ENCODE data around the gene COPRS. TPM values are rescaled to one million over a fixed set of nuclear protein-coding genes. Genes with fewer than 3 reads are reported as not detected.
"Not testable (repeated sequence)": the region's sequence is repeated elsewhere in the genome, so short reads cannot be mapped to it uniquely, and the experiment has no call there.

The COPRS gene
- total and polyA plus RNA-seq, 4 donors = 56.9 to 122 (median 85.1) TPM

- intact Hi-C loops (cut with DNase I) = loop anchor here in 1 of 2 donors (5.0 kb wide), 1 partner anchor 48 kb away; no protein-coding TSS in a partner anchor
- no peaks in the 10 kb centered on the region for H3K9me3 ChIP-seq (ENCODE audit: control insufficient read depth, low read length)
- no peaks in the 10 kb centered on the region for H3K27me3 ChIP-seq (ENCODE audit: control insufficient read depth in 1 of 2, insufficient read depth in 2 of 2, low read length in 1 of 2)
- peaks cover 0 to 3% of the 10 kb centered on the region in 2 donors for H3K4me1 ChIP-seq (ENCODE audit: control insufficient read depth in 1 of 2, insufficient read depth in 2 of 2, low read length in 2 of 2)
- H3K4me3 ChIP-seq (ENCODE audit: low read length in 2 of 2) = no peak overlapping the region
- no peak overlapping the region for H3K27ac ChIP-seq (ENCODE audit: low read depth in 1 of 2, low read length in 2 of 2)
- 83% methylated on average over 7 of the region's 7 CpGs for WGBS, 2 donors
- no peak for DNase-seq
- ATAC-seq (ENCODE audit: low FRiP score) = no peak
- no peaks in the 10 kb centered on the region for H3K36me3 ChIP-seq (ENCODE audit: control insufficient read depth in 1 of 2, insufficient read depth in 2 of 2, low read length in 1 of 2)
These were observed 34.2 kb downstream of the COPRS start for GRCh38 chr17:31824766-31825360.

- Histone ChIP-seq H3K4me3 (ENCODE audit: low read length in 2 of 2) (no peak overlapping the region), H3K27me3 (ENCODE audit: control insufficient read depth in 1 of 2, insufficient read depth in 2 of 2, low read length in 1 of 2) (no peaks in the 10 kb centered on the region), H3K4me1 (ENCODE audit: control insufficient read depth in 1 of 2, insufficient read depth in 2 of 2, low read length in 2 of 2) (peaks cover 0 to 3% of the 10 kb centered on the region in 2 donors), H3K9me3 (ENCODE audit: control insufficient read depth, low read length) (no peaks in the 10 kb centered on the region), H3K36me3 (ENCODE audit: control insufficient read depth in 1 of 2, insufficient read depth in 2 of 2, low read length in 1 of 2) (no peaks in the 10 kb centered on the region), H3K27ac (ENCODE audit: low read depth in 1 of 2, low read length in 2 of 2) (no peak overlapping the region)
- intact Hi-C loops (cut with DNase I) = loop anchor here in 1 of 2 donors (5.0 kb wide), 1 partner anchor 46 kb away; no protein-coding TSS in a partner anchor
- no peak for ATAC-seq (ENCODE audit: low FRiP score)
- DNase-seq = no peak
- WGBS, 2 donors = 63 to 79% methylated on average over 3 of the region's 3 CpGs
These were observed 36.0 kb downstream of the COPRS start for GRCh38 chr17:31823014-31823413.

DNA sequence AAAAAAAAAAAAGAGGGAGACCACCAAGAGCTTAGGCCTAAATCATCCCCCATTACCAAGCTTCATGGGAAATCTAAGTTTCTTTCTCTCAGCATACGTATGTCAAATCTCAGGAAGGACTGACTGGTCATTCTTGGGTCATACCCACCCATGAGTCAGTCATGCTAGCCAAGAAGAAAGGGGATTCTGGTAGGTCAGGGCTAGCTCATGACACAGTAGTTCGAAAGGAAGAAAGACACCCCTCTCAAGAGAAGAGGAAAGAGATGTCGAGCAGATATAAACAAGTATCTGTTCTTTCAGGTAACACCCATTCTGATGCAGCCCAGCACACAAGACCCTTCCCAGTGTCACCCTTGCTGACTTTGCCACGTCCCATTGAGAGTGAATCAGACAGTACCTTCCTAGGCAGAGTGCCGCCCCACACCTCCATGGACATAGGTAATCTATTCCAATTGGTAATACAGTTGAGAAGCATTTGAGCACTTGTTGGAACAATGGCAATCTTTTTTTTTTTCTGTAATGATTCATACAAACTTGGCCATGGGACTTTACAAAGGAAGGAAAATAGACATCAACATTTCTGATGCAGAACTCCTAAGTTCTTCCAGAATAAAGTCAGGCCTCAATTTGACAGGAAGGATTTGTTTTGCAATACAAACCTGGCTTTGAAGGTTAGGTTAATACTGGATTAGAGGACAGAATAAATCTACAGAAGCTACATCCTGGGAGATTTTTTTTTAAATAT lies 38.2 kb downstream of the COPRS start:
- ATAC-seq (ENCODE audit: low FRiP score) = no peak
- Histone ChIP-seq H3K27ac (ENCODE audit: low read depth in 1 of 2, low read length in 2 of 2) (no peak overlapping the region), H3K9me3 (ENCODE audit: control insufficient read depth, low read length) (no peaks in the 10 kb centered on the region), H3K4me3 (ENCODE audit: low read length in 2 of 2) (no peak overlapping the region), H3K36me3 (ENCODE audit: control insufficient read depth in 1 of 2, insufficient read depth in 2 of 2, low read length in 1 of 2) (no peaks in the 10 kb centered on the region), H3K4me1 (ENCODE audit: control insufficient read depth in 1 of 2, insufficient read depth in 2 of 2, low read length in 2 of 2) (peaks cover 0 to 3% of the 10 kb centered on the region in 2 donors), H3K27me3 (ENCODE audit: control insufficient read depth in 1 of 2, insufficient read depth in 2 of 2, low read length in 1 of 2) (no peaks in the 10 kb centered on the region)
- intact Hi-C loops (cut with DNase I) = loop anchor here in 1 of 2 donors (5.0 kb wide), 1 partner anchor 44 kb away; no protein-coding TSS in a partner anchor
- no peak for DNase-seq
- 95% methylated on average over 5 of the region's 5 CpGs for WGBS, 2 donors

DNA sequence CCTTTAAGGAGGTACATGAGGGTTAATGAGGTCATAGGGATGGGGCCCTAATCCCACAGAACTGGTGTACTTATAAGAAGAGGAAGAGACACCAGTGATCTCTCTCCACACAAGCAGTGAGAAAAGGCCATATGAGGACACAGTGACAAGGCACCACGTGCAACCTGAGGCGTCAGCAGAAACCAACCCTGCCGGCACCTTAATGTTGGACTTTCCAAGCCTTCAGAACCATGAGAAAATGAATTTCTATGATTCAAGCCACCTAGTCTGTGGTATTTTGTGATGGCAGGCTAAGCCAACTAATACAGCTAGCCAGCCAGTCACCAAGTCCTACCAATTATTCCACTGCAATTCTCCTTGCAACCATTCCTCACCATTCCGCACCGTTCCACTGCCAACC lies 39.5 kb downstream of the COPRS start:
- ATAC-seq (ENCODE audit: low FRiP score) (no peak), DNase-seq (no peak)
- H3K9me3 ChIP-seq (ENCODE audit: control insufficient read depth, low read length) = no peaks in the 10 kb centered on the region
- 96 to 97% methylated on average over 5 of the region's 5 CpGs for WGBS, 2 donors
- intact Hi-C loops (cut with DNase I) = no loop called here
- H3K4me1 ChIP-seq (ENCODE audit: control insufficient read depth in 1 of 2, insufficient read depth in 2 of 2, low read length in 2 of 2) = peaks cover 0 to 3% of the 10 kb centered on the region in 2 donors
- no peaks in the 10 kb centered on the region for H3K27me3 ChIP-seq (ENCODE audit: control insufficient read depth in 1 of 2, insufficient read depth in 2 of 2, low read length in 1 of 2)
- no peaks in the 10 kb centered on the region for H3K36me3 ChIP-seq (ENCODE audit: control insufficient read depth in 1 of 2, insufficient read depth in 2 of 2, low read length in 1 of 2)
- no peak overlapping the region for H3K4me3 ChIP-seq (ENCODE audit: low read length in 2 of 2)
- no peak overlapping the region for H3K27ac ChIP-seq (ENCODE audit: low read depth in 1 of 2, low read length in 2 of 2)

DNA sequence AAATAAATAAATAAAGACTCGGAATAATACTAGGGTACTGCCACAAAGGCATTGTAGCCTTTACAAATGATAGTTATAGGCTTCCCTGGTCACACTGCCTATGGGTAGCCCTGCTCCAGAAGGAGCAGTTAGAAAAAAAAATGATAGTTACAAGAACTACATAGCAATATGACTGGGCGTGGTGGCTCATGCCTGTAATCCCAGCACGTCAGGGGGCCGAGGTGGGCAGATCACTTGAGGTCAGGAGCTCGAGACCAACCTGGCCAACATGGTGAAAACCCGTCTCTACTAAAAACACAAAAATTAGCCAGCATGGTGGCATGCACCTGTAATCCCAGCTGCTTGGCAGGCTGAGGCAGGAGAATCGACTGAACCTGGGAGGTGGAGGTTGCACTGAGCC lies 40.2 kb downstream of the COPRS start:
- H3K4me3 ChIP-seq (ENCODE audit: low read length in 2 of 2); H3K36me3 ChIP-seq (ENCODE audit: control insufficient read depth in 1 of 2, insufficient read depth in 2 of 2, low read length in 1 of 2); ATAC-seq (ENCODE audit: low FRiP score); DNase-seq; H3K4me1 ChIP-seq (ENCODE audit: control insufficient read depth in 1 of 2, insufficient read depth in 2 of 2, low read length in 2 of 2); intact Hi-C loops (cut with DNase I); H3K9me3 ChIP-seq (ENCODE audit: control insufficient read depth, low read length); H3K27me3 ChIP-seq (ENCODE audit: control insufficient read depth in 1 of 2, insufficient read depth in 2 of 2, low read length in 1 of 2); H3K27ac ChIP-seq (ENCODE audit: low read depth in 1 of 2, low read length in 2 of 2): not testable (repeated sequence)
- WGBS, 2 donors = 95 to 97% methylated on average over 7 of the region's 7 CpGs

- WGBS, 2 donors = 46% methylated on average over 5 of the region's 5 CpGs
- DNase-seq = no peak
- Histone ChIP-seq H3K27ac (ENCODE audit: low read depth in 1 of 2, low read length in 2 of 2) (no peak overlapping the region), H3K9me3 (ENCODE audit: control insufficient read depth, low read length) (no peaks in the 10 kb centered on the region), H3K27me3 (ENCODE audit: control insufficient read depth in 1 of 2, insufficient read depth in 2 of 2, low read length in 1 of 2) (no peaks in the 10 kb centered on the region), H3K36me3 (ENCODE audit: control insufficient read depth in 1 of 2, insufficient read depth in 2 of 2, low read length in 1 of 2) (no peaks in the 10 kb centered on the region), H3K4me1 (ENCODE audit: control insufficient read depth in 1 of 2, insufficient read depth in 2 of 2, low read length in 2 of 2) (no peaks in the 10 kb centered on the region), H3K4me3 (ENCODE audit: low read length in 2 of 2) (no peak overlapping the region)
- intact Hi-C loops (cut with DNase I) = no loop called here
- ATAC-seq (ENCODE audit: low FRiP score) = no peak
These were observed 43.8 kb downstream of the COPRS start for GRCh38 chr17:31815212-31815730.

- no peak overlapping the region for H3K27ac ChIP-seq (ENCODE audit: low read depth in 1 of 2, low read length in 2 of 2)
- intact Hi-C loops (cut with DNase I) = loop anchor here (1.0 to 5.0 kb wide), 2 partner anchors 23 to 69 kb away; no protein-coding TSS in a partner anchor
These were observed 47.9 kb downstream of the COPRS start for GRCh38 chr17:31811101-31811500.

DNA sequence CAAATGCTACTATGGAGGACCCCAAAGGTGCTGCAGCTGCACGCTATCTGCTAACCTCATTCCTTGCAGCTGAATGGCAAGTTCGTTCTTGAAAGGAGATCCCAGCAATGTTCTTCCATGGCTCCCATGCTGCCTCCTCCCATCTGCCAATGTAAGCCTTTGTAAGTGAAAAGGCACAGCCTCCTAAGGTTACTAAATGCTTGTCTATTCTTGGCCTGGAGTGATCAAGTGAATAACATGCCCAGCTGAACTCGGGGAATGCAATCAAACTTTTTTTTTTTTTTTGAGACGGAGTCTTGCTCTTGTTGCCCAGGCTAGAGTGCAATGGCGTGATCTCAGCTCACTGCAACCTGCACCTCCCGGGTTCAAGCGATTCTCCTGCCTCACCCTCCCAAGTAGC lies 49.2 kb downstream of the COPRS start:
- DNase-seq = not testable (repeated sequence)

More at GRCh38 chr17:31811101-31811500, 47.9 kb downstream of the COPRS start:
- peaks cover 0 to 2% of the 10 kb centered on the region in 2 donors for H3K4me1 ChIP-seq (ENCODE audit: control insufficient read depth in 1 of 2, insufficient read depth in 2 of 2, low read length in 2 of 2)
- no peaks in the 10 kb centered on the region for H3K9me3 ChIP-seq (ENCODE audit: control insufficient read depth, low read length)
- no peaks in the 10 kb centered on the region for H3K36me3 ChIP-seq (ENCODE audit: control insufficient read depth in 1 of 2, insufficient read depth in 2 of 2, low read length in 1 of 2)
- H3K4me3 ChIP-seq (ENCODE audit: low read length in 2 of 2) = no peak overlapping the region
- DNase-seq (no peak), ATAC-seq (ENCODE audit: low FRiP score) (no peak)
- 2 to 8% methylated on average over 4 of the region's 4 CpGs for WGBS, 2 donors
- no peaks in the 10 kb centered on the region for H3K27me3 ChIP-seq (ENCODE audit: control insufficient read depth in 1 of 2, insufficient read depth in 2 of 2, low read length in 1 of 2)

More for the DNA sequence above, 49.2 kb downstream of the COPRS start:
- H3K27ac ChIP-seq (ENCODE audit: low read depth in 1 of 2, low read length in 2 of 2) = peak overlapping the region in 1 of 2 donors; percentile 12
- ATAC-seq (ENCODE audit: low FRiP score); H3K36me3 ChIP-seq (ENCODE audit: control insufficient read depth in 1 of 2, insufficient read depth in 2 of 2, low read length in 1 of 2); H3K9me3 ChIP-seq (ENCODE audit: control insufficient read depth, low read length); H3K4me3 ChIP-seq (ENCODE audit: low read length in 2 of 2); H3K4me1 ChIP-seq (ENCODE audit: control insufficient read depth in 1 of 2, insufficient read depth in 2 of 2, low read length in 2 of 2); H3K27me3 ChIP-seq (ENCODE audit: control insufficient read depth in 1 of 2, insufficient read depth in 2 of 2, low read length in 1 of 2): not testable (repeated sequence)
- intact Hi-C loops (cut with DNase I) = loop anchor here in 1 of 2 donors (5.0 kb wide), 1 partner anchor 68 kb away; no protein-coding TSS in a partner anchor
- 22 to 25% methylated on average over 7 of the region's 7 CpGs for WGBS, 2 donors
